Keratinocyte (primary cell): ENCODE results near the gene SPRED3. TPM values are rescaled to one million over a fixed set of nuclear protein-coding genes. Genes with fewer than 3 reads are reported as not detected.
A peak's percentile ranks its signal among the peaks of the same experiment; 100 is the strongest.

Source experiments
- DNase-seq: peaks from one replicate; pipeline ENCODE4 v3.0.0-alpha.2; 2011; ENCODE audit warnings: low read depth, missing footprints, low spot score
- FAIRE-seq: peaks from 2 replicates; lab custom pipeline; 2011; peaks lifted over from hg19 to GRCh38; lab: Jason Lieb, UNC
- H2AFZ ChIP-seq: 2 replicates; pipeline ENCODE4 v1.6.0; 2012; ENCODE audit warnings: low read length, control low read depth, inconsistent platforms; ENCODE audit not compliant: control insufficient read depth
- H3K27ac ChIP-seq: 2 replicates; pipeline ENCODE4 v1.5.1; 2011; ENCODE audit warnings: low read length; ENCODE audit not compliant: control insufficient read depth, insufficient read depth
- H3K27me3 ChIP-seq: 3 replicates; pipeline ENCODE4 v1.6.0; 2011; ENCODE audit warnings: low read length; ENCODE audit not compliant: control insufficient read depth, insufficient read depth; ENCODE audit errors: extremely low read depth
- H3K36me3 ChIP-seq, 2 experiments: 2 replicates in 1 of 2; 3 replicates in 1 of 2; pipeline ENCODE4 v1.5.1; 2011; ENCODE audit warnings: low read length in 2 of 2, mild to moderate bottlenecking in 1 of 2; ENCODE audit not compliant: control insufficient read depth in 2 of 2, insufficient read depth in 2 of 2; ENCODE audit errors: extremely low read depth in 1 of 2
- H3K4me1 ChIP-seq: 3 replicates; pipeline ENCODE4 v1.5.1; 2011; ENCODE audit warnings: low read length; ENCODE audit not compliant: control insufficient read depth, insufficient read depth; ENCODE audit errors: extremely low read depth
- H3K4me2 ChIP-seq: 3 replicates; pipeline ENCODE4 v1.6.0; 2011; ENCODE audit warnings: low read depth, low read length; ENCODE audit not compliant: control insufficient read depth, insufficient read depth; ENCODE audit errors: extremely low read depth
- H3K4me3 ChIP-seq, 3 experiments: fragments of 200-600 bp in 1 of 3; sonication (generic) in 1 of 3; 2 replicates in 2 of 3; 3 replicates in 1 of 3; pipeline ENCODE4 v1.5.1; 2011 to 2016; ENCODE audit warnings: low read length in 3 of 3, mild to moderate bottlenecking in 3 of 3, control low read depth in 2 of 3, inconsistent platforms in 1 of 3, low read depth in 1 of 3, mixed read lengths in 1 of 3, mixed run types in 1 of 3, moderate library complexity in 1 of 3; ENCODE audit not compliant: control insufficient read depth in 2 of 3, insufficient read depth in 2 of 3; ENCODE audit errors: extremely low read depth in 1 of 3
- H3K79me2 ChIP-seq: 2 replicates; pipeline ENCODE4 v1.6.0; 2012; ENCODE audit warnings: low read length; ENCODE audit not compliant: control insufficient read depth, insufficient read depth
- H3K9ac ChIP-seq: 3 replicates; pipeline ENCODE4 v1.6.0; 2011; ENCODE audit warnings: low read length; ENCODE audit not compliant: control insufficient read depth, insufficient read depth; ENCODE audit errors: extremely low read depth
- H3K9me1 ChIP-seq: 3 replicates; pipeline ENCODE4 v1.6.0; 2011; ENCODE audit warnings: low read length; ENCODE audit not compliant: control insufficient read depth, insufficient read depth; ENCODE audit errors: extremely low read depth
- H3K9me3 ChIP-seq: 2 replicates; pipeline ENCODE4 v1.5.1; 2012; ENCODE audit warnings: low read depth, low read length; ENCODE audit not compliant: control insufficient read depth
- H4K20me1 ChIP-seq: 3 replicates; pipeline ENCODE4 v1.6.0; 2011; ENCODE audit warnings: low read length; ENCODE audit not compliant: control insufficient read depth, insufficient read depth; ENCODE audit errors: extremely low read depth
- CTCF ChIP-seq, 3 experiments: IDR thresholded peaks in 1 of 3; conservative IDR thresholded peaks in 1 of 3; optimal IDR thresholded peaks in 1 of 3; 2 replicates in 2 of 3; 3 replicates in 1 of 3; pipeline versions ENCODE3 to v1.5.1; 2011; ENCODE audit warnings: low read length in 3 of 3, mild to moderate bottlenecking in 3 of 3, moderate library complexity in 2 of 3, control low read depth in 1 of 3, inconsistent platforms in 1 of 3; ENCODE audit not compliant: insufficient read depth in 2 of 3; ENCODE audit errors: extremely low read depth in 1 of 3
- EZH2 ChIP-seq: IDR thresholded peaks from one replicate; pipeline ENCODE4 v1.6.1; 2012; ENCODE audit warnings: inconsistent platforms, mild to moderate bottlenecking, low read length, moderate library complexity
- dilution Hi-C: fragments of 300-500 bp; cut with MboI; formaldehyde crosslinking; loops from one replicate; pipeline ENCODE4 v1.7.0; 2020; ENCODE audit warnings: low sequenced_read_pairs; ENCODE audit not compliant: extremely low pct_ligation_motif_present
- polyA plus RNA-seq, 5 experiments: library from polyadenylated mRNA; depleted of rRNA in 3 of 5; stranded (reverse) in 3 of 5; stranded (forward) in 1 of 5; unstranded in 1 of 5; fragments of >200 nt; gene quantifications; 1 replicate in 1 of 5; 2 replicates in 3 of 5; 3 replicates in 1 of 5; pipeline versions ENCODE4 v1.2.1 to v1.2.3, GENCODE V29; 2011 to 2012; ENCODE audit warnings: missing spikeins in 2 of 5, low read depth in 1 of 5, low replicate concordance in 1 of 5

The SPRED3 gene
- polyA plus RNA-seq, 1 donor (not counting 4 experiments of a cell fraction or from before 2014, with no cell fraction given) = 2.6 TPM

GRCh38 chr19:38389101-38389925 is 816 bp downstream of the SPRED3 start:
- Histone ChIP-seq H2AFZ (peak overlapping the region; percentile 53), H3K4me3 (peak overlapping the region; percentile 67 to 88 (median 74)), H3K27me3 (no peaks in the 10 kb centered on the region), H3K36me3 (peaks cover 7 to 8% of the 10 kb centered on the region in 2 experiments), H3K9me1 (peaks cover 2% of the 10 kb centered on the region), H3K9ac (peak overlapping the region; percentile 71), H3K9me3 (no peaks in the 10 kb centered on the region), H3K4me2 (peak overlapping the region; percentile 94), H3K4me1 (peaks cover 16% of the 10 kb centered on the region), H3K79me2 (peaks cover 4% of the 10 kb centered on the region), H3K27ac (peak overlapping the region; percentile 40), H4K20me1 (peaks cover 7% of the 10 kb centered on the region)
- TF ChIP-seq EZH2 (no peak), CTCF (optimal IDR thresholded peaks at IDR 0.05 in 1 of 3, IDR thresholded peaks at IDR 0.05 in 1 of 3, conservative IDR thresholded peaks at IDR 0.05 in 1 of 3; ENCODE audit: extremely low read depth in 1 of 3, insufficient read depth in 2 of 3, low read length in 3 of 3) (no peak)
- DNase-seq (no peak), FAIRE-seq (peak; percentile 71)
- dilution Hi-C loops = no loop called here

- FAIRE-seq (no peak), DNase-seq (no peak)
- peaks cover 4 to 5% of the 10 kb centered on the region in 2 experiments for H3K36me3 ChIP-seq
- peaks cover 4% of the 10 kb centered on the region for H3K79me2 ChIP-seq
- H3K9me1 ChIP-seq = peaks cover 2% of the 10 kb centered on the region
- no peaks in the 10 kb centered on the region for H4K20me1 ChIP-seq
- TF ChIP-seq CTCF (optimal IDR thresholded peaks at IDR 0.05 in 1 of 3, IDR thresholded peaks at IDR 0.05 in 1 of 3, conservative IDR thresholded peaks at IDR 0.05 in 1 of 3; ENCODE audit: extremely low read depth in 1 of 3, insufficient read depth in 2 of 3, low read length in 3 of 3) (no peak), EZH2 (no peak)
- peaks cover 16% of the 10 kb centered on the region for H3K4me1 ChIP-seq
- H3K4me3 ChIP-seq = peak overlapping the region in 2 of 3 experiments; percentile 35 to 67
- H3K27me3 ChIP-seq = no peaks in the 10 kb centered on the region
- H3K4me2 ChIP-seq = peak overlapping the region; percentile 22
- H2AFZ ChIP-seq = no peak overlapping the region
- dilution Hi-C loops = no loop called here
- no peak overlapping the region for H3K9ac ChIP-seq
- H3K9me3 ChIP-seq = no peaks in the 10 kb centered on the region
- H3K27ac ChIP-seq = no peak overlapping the region
Measured at GRCh38 chr19:38389957-38390924, 1.7 kb downstream of the SPRED3 start.
